Astrocyte (in vitro differentiated cells and primary cell): ENCODE data around the gene MPP7. TPM values are rescaled to one million over a fixed set of nuclear protein-coding genes. Genes with fewer than 3 reads are reported as not detected.

Experiments used
- DNase-seq: peaks from one replicate; pipeline ENCODE4 v3.0.0-alpha.2; 2010; ENCODE audit warnings: low read depth
- FAIRE-seq: peaks from 2 replicates; lab custom pipeline; 2011; peaks lifted over from hg19 to GRCh38; lab: Jason Lieb, UNC
- H2AFZ ChIP-seq: 2 replicates; pipeline ENCODE4 v1.6.0; 2012; ENCODE audit warnings: low read depth, low read length, inconsistent platforms
- H3K27ac ChIP-seq: 2 replicates; pipeline ENCODE4 v1.5.1; 2011; ENCODE audit warnings: low read depth, low read length, inconsistent platforms
- H3K27me3 ChIP-seq: 2 replicates; pipeline ENCODE4 v1.6.0; 2011; ENCODE audit warnings: low read length, inconsistent platforms; ENCODE audit not compliant: insufficient read depth
- H3K36me3 ChIP-seq: 2 replicates; pipeline ENCODE4 v1.5.1; 2011; ENCODE audit warnings: low read length, inconsistent platforms; ENCODE audit not compliant: insufficient read depth
- H3K4me1 ChIP-seq: 2 replicates; pipeline ENCODE4 v1.5.1; 2011; ENCODE audit warnings: low read length, inconsistent platforms; ENCODE audit not compliant: insufficient read depth
- H3K4me2 ChIP-seq: 2 replicates; pipeline ENCODE4 v1.6.0; 2012; ENCODE audit warnings: low read length, inconsistent platforms
- H3K4me3 ChIP-seq: 2 replicates; pipeline ENCODE4 v1.5.1; 2011; ENCODE audit warnings: low read depth, mild to moderate bottlenecking, low read length, inconsistent platforms; ENCODE audit not compliant: insufficient read depth
- H3K79me2 ChIP-seq: 2 replicates; pipeline ENCODE4 v1.6.0; 2012; ENCODE audit warnings: mild to moderate bottlenecking, low read length, inconsistent platforms; ENCODE audit not compliant: insufficient read depth
- H3K9ac ChIP-seq: 2 replicates; pipeline ENCODE4 v1.6.0; 2012; ENCODE audit warnings: mild to moderate bottlenecking, low read length, inconsistent platforms
- H3K9me3 ChIP-seq: 2 replicates; pipeline ENCODE4 v1.5.1; 2012; ENCODE audit warnings: low read depth, mild to moderate bottlenecking, low read length, inconsistent platforms; ENCODE audit not compliant: insufficient read depth
- H4K20me1 ChIP-seq: 2 replicates; pipeline ENCODE4 v1.6.0; 2012; ENCODE audit warnings: low read length, inconsistent platforms; ENCODE audit not compliant: insufficient read depth
- H3K27ac Mint-ChIP-seq: one replicate; pipeline ENCODE4 v1.8.0; 2021; ENCODE audit warnings: mild to moderate bottlenecking, mixed read lengths; ENCODE audit not compliant: unreplicated experiment
- H3K27me3 Mint-ChIP-seq: one replicate; pipeline ENCODE4 v1.8.0; 2021; ENCODE audit warnings: low read depth, mixed read lengths; ENCODE audit not compliant: unreplicated experiment
- H3K36me3 Mint-ChIP-seq: one replicate; pipeline ENCODE4 v1.8.0; 2021; ENCODE audit warnings: low read depth, mixed read lengths; ENCODE audit not compliant: unreplicated experiment
- H3K4me1 Mint-ChIP-seq: one replicate; pipeline ENCODE4 v1.8.0; 2021; ENCODE audit warnings: low read depth, mixed read lengths; ENCODE audit not compliant: unreplicated experiment
- H3K4me3 Mint-ChIP-seq: one replicate; pipeline ENCODE4 v1.8.0; 2021; ENCODE audit warnings: mild to moderate bottlenecking, moderate library complexity, mixed read lengths; ENCODE audit not compliant: unreplicated experiment
- H3K9me3 Mint-ChIP-seq: one replicate; pipeline ENCODE4 v1.8.0; 2021; ENCODE audit warnings: mild to moderate bottlenecking, mixed read lengths; ENCODE audit not compliant: unreplicated experiment
- CTCF ChIP-seq: IDR thresholded peaks from 2 replicates; pipeline ENCODE4 v1.5.1; 2011; ENCODE audit warnings: low read depth, mild to moderate bottlenecking, inconsistent platforms, low read length, moderate library complexity; ENCODE audit not compliant: insufficient read depth
- EZH2 ChIP-seq: IDR thresholded peaks from 2 replicates; pipeline ENCODE4 v1.6.1; 2012; ENCODE audit warnings: mild to moderate bottlenecking, low read length, inconsistent platforms; ENCODE audit not compliant: insufficient read depth
- total RNA-seq: library from RNA; stranded (reverse); gene quantifications from 2 replicates; pipeline ENCODE4 v1.2.1, GENCODE V29; 2021

MPP7 gene
- total RNA-seq, 1 donor from 2014 or later = 7.1 TPM

- no peak overlapping the region for H3K4me3 ChIP-seq
- H3K4me1 ChIP-seq = peaks cover 17% of the 10 kb centered on the region
- no peaks in the 10 kb centered on the region for H3K27me3 Mint-ChIP-seq
- no peaks in the 10 kb centered on the region for H3K27me3 ChIP-seq
- no peaks in the 10 kb centered on the region for H3K36me3 Mint-ChIP-seq
- no peaks in the 10 kb centered on the region for H3K79me2 ChIP-seq
- H3K36me3 ChIP-seq = no peaks in the 10 kb centered on the region
- H3K9me3 ChIP-seq = no peaks in the 10 kb centered on the region
- no peak for TF ChIP-seq EZH2
- no peak for TF ChIP-seq CTCF
- H3K4me3 Mint-ChIP-seq = no peak overlapping the region
- DNase-seq (no peak), FAIRE-seq (no peak)
- peaks cover 24% of the 10 kb centered on the region for H3K4me1 Mint-ChIP-seq
- H2AFZ ChIP-seq = no peak overlapping the region
- no peak overlapping the region for H3K9ac ChIP-seq
- H3K27ac Mint-ChIP-seq = peak overlapping the region; percentile 58
- H3K4me2 ChIP-seq = no peak overlapping the region
- no peaks in the 10 kb centered on the region for H4K20me1 ChIP-seq
- H3K27ac ChIP-seq = no peak overlapping the region
- H3K9me3 Mint-ChIP-seq = no peaks in the 10 kb centered on the region
Observed at GRCh38 chr10:28332726-28333125, 29.9 kb upstream of the MPP7 start.

- TF ChIP-seq CTCF (no peak), EZH2 (no peak)
- H3K4me1 ChIP-seq = peaks cover 24% of the 10 kb centered on the region
- H3K4me1 Mint-ChIP-seq = peaks cover 28% of the 10 kb centered on the region
- H3K27ac Mint-ChIP-seq = peak overlapping the region; percentile 58
- peak overlapping the region; percentile 72 for H3K27ac ChIP-seq
- no peak overlapping the region for H3K4me3 ChIP-seq
- no peak overlapping the region for H3K4me3 Mint-ChIP-seq
- H3K9me3 Mint-ChIP-seq = no peaks in the 10 kb centered on the region
- peak overlapping the region; percentile 63 for H3K9ac ChIP-seq
- H3K36me3 ChIP-seq = no peaks in the 10 kb centered on the region
- H3K36me3 Mint-ChIP-seq = no peaks in the 10 kb centered on the region
- no peak overlapping the region for H2AFZ ChIP-seq
- peak overlapping the region; percentile 79 for H3K4me2 ChIP-seq
- no peaks in the 10 kb centered on the region for H3K27me3 ChIP-seq
- DNase-seq = peak; percentile 98
- no peaks in the 10 kb centered on the region for H3K27me3 Mint-ChIP-seq
- H3K9me3 ChIP-seq = no peaks in the 10 kb centered on the region
- no peak for FAIRE-seq
- H3K79me2 ChIP-seq = no peaks in the 10 kb centered on the region
- H4K20me1 ChIP-seq = no peaks in the 10 kb centered on the region
Observed at GRCh38 chr10:28331841-28332240, 29.0 kb upstream of the MPP7 start.

- Histone ChIP-seq H3K79me2 (no peaks in the 10 kb centered on the region), H3K4me3 (no peak overlapping the region), H3K9ac (no peak overlapping the region), H3K27me3 (no peaks in the 10 kb centered on the region), H3K4me1 (peaks cover 30% of the 10 kb centered on the region), H3K4me2 (no peak overlapping the region), H3K36me3 (no peaks in the 10 kb centered on the region), H3K9me3 (no peaks in the 10 kb centered on the region), H3K27ac (no peak overlapping the region), H4K20me1 (no peaks in the 10 kb centered on the region), H2AFZ (no peak overlapping the region)
- Mint-ChIP-seq H3K36me3 (no peaks in the 10 kb centered on the region), H3K9me3 (no peaks in the 10 kb centered on the region), H3K27me3 (no peaks in the 10 kb centered on the region), H3K27ac (no peak overlapping the region), H3K4me3 (no peak overlapping the region), H3K4me1 (peaks cover 34% of the 10 kb centered on the region)
- DNase-seq (no peak), FAIRE-seq (no peak)
- TF ChIP-seq EZH2 (no peak), CTCF (no peak)
Observed at GRCh38 chr10:28331066-28331465, 28.2 kb upstream of the MPP7 start.
